K562 (cell line): ENCODE measurements around the gene SRPK3. TPM values are rescaled to one million over a fixed set of nuclear protein-coding genes. Genes with fewer than 3 reads are reported as not detected.

ENCODE experiments used
- ATAC-seq: fragments of 200-7000 bp; cut with Tn5 transposase; 3 replicates; pipeline ENCODE4 v1.9.1; 2020; ENCODE audit warnings: moderate library complexity
- BruUV-seq: library from RNA; stranded (reverse); fragments of 400-500 nt; replicated peaks from 2 replicates; lab custom pipeline; 2021; lab: Mats Ljungman, UMichigan
- CTCF ChIA-PET: fragments of 300-600 bp; formaldehyde crosslinking; extraction: SDS; loops from one replicate; lab custom pipeline; 2021; ENCODE audit warnings: low intra/inter-chr PET ratio; lab: Yijun Ruan, JAX
- POLR2A ChIA-PET: fragments of 300-600, 350-650 bp; sonication (Branson Sonifier 250); formaldehyde crosslinking; extraction: SDS; loops from one replicate; lab custom pipeline; 2021; ENCODE audit warnings: antibody characterized with exemption, inconsistent platforms; lab: Yijun Ruan, JAX
- DNase-seq, 4 experiments: peaks; one replicate each; pipeline versions ENCODE4 v3.0.0 to v3.0.0-alpha.2; 2011 to 2018; ENCODE audit warnings: low spot score in 3 of 4, mixed read lengths in 3 of 4; ENCODE audit errors: extremely low read depth in 1 of 4
- FAIRE-seq: peaks from 2 replicates; lab custom pipeline; 2011; peaks lifted over from hg19 to GRCh38; lab: Jason Lieb, UNC
- H2AFZ ChIP-seq: 2 replicates; pipeline ENCODE4 v1.6.0; 2011; ENCODE audit warnings: low read depth, low read length, control low read depth, inconsistent platforms
- H3K27ac ChIP-seq: fragments of 200-600 bp; 3 replicates; pipeline ENCODE4 v1.8.0; 2011; ENCODE audit warnings: low read depth, mild to moderate bottlenecking, control low read depth, inconsistent platforms, low read length, moderate library complexity, mixed read lengths; ENCODE audit errors: extremely low read depth
- H3K27me3 ChIP-seq, 2 experiments: fragments of 300-600 bp in 1 of 2; 2 replicates in 1 of 2; 3 replicates in 1 of 2; pipeline versions ENCODE4 v1.6.0 to v1.8.0; 2011; ENCODE audit warnings: inconsistent platforms in 2 of 2, low read length in 2 of 2, mild to moderate bottlenecking in 1 of 2, mixed read lengths in 1 of 2, moderate library complexity in 1 of 2; ENCODE audit not compliant: control insufficient read depth in 2 of 2, insufficient read depth in 2 of 2
- H3K36me3 ChIP-seq: fragments of 300-600 bp; 3 replicates; pipeline ENCODE4 v1.8.0; 2011; ENCODE audit warnings: mild to moderate bottlenecking, low read length, inconsistent platforms; ENCODE audit not compliant: control insufficient read depth, insufficient read depth
- H3K4me1 ChIP-seq, 2 experiments: fragments of 200-600 bp in 1 of 2; replicated peaks in 1 of 2; 2 replicates in 1 of 2; 3 replicates in 1 of 2; pipeline versions ENCODE4 v1.5.1 to v1.8.0; 2011; ENCODE audit warnings: inconsistent platforms in 2 of 2, low read length in 2 of 2, mild to moderate bottlenecking in 1 of 2, mixed read lengths in 1 of 2, moderate library complexity in 1 of 2; ENCODE audit not compliant: control insufficient read depth in 2 of 2, insufficient read depth in 2 of 2
- H3K4me2 ChIP-seq: 2 replicates; pipeline ENCODE4 v1.6.1; 2011; ENCODE audit warnings: low read length, control low read depth, inconsistent platforms, mixed read lengths; ENCODE audit not compliant: insufficient read depth
- H3K4me3 ChIP-seq: fragments of 200-600 bp; sonication (generic), shearing (Covaris generic); 2 replicates; pipeline ENCODE4 v1.5.1; 2016; ENCODE audit warnings: control low read depth, inconsistent platforms
- H3K79me2 ChIP-seq: fragments of 200-600 bp; 3 replicates; pipeline ENCODE4 v1.8.0; 2011; ENCODE audit warnings: low read length, inconsistent platforms; ENCODE audit not compliant: control insufficient read depth, insufficient read depth
- H3K9ac ChIP-seq, 2 experiments: 2 replicates each; pipeline versions ENCODE4 v1.6.0 to v1.6.1; 2011; ENCODE audit warnings: low read depth in 2 of 2, low read length in 2 of 2, control low read depth in 1 of 2, inconsistent platforms in 1 of 2, mild to moderate bottlenecking in 1 of 2, mixed read lengths in 1 of 2; ENCODE audit not compliant: insufficient read depth in 1 of 2
- H3K9me1 ChIP-seq: one replicate; pipeline ENCODE4 v1.6.0; 2011; ENCODE audit warnings: inconsistent platforms, mild to moderate bottlenecking, low read length, moderate library complexity; ENCODE audit not compliant: control insufficient read depth, insufficient read depth
- H3K9me3 ChIP-seq: replicated peaks from 2 replicates; pipeline ENCODE4 v1.5.1; 2011; ENCODE audit warnings: low read depth, low read length, inconsistent platforms; ENCODE audit not compliant: control insufficient read depth, insufficient read depth
- H4K20me1 ChIP-seq: replicated peaks from 2 replicates; pipeline ENCODE4 v1.6.1; 2011; ENCODE audit warnings: low read length, inconsistent platforms, mixed read lengths; ENCODE audit not compliant: control insufficient read depth, insufficient read depth
- CBFA2T3 ChIP-seq: fragments of 450-650 bp; IDR thresholded peaks from 2 replicates; pipeline ENCODE4 v1.6.1; 2017
- CC2D1A ChIP-seq: fragments of 450-650 bp; IDR thresholded peaks from 2 replicates; pipeline ENCODE4 v1.6.1; 2017; ENCODE audit warnings: mild to moderate bottlenecking
- CSDE1 ChIP-seq, 2 experiments: fragments of 450-650 bp; IDR thresholded peaks; 2 replicates each; pipeline ENCODE4 v1.6.1; 2016; ENCODE audit warnings: mild to moderate bottlenecking in 1 of 2
- E2F3 ChIP-seq: fragments of 250-450 bp; sonication (Bioruptor Pico); IDR thresholded peaks from 2 replicates; pipeline ENCODE4 v1.4.0; 2020; ENCODE audit warnings: mild to moderate bottlenecking
- ELF2 ChIP-seq: fragments of 250-450 bp; sonication (Bioruptor Pico); IDR thresholded peaks from 2 replicates; pipeline ENCODE4 v1.5.0; 2021; ENCODE audit warnings: mild to moderate bottlenecking
- HDGF ChIP-seq: fragments of 450-650 bp; IDR thresholded peaks from 2 replicates; pipeline ENCODE4 v1.6.1; 2016
- HNRNPH1 ChIP-seq: fragments of 200-400 bp; formaldehyde crosslinking; optimal IDR thresholded peaks from 2 replicates; pipeline ENCODE3; 2017; ENCODE audit warnings: low read depth, mild to moderate bottlenecking, low read length, moderate library complexity
- KAT8 ChIP-seq: fragments of 450-650 bp; IDR thresholded peaks from 2 replicates; pipeline ENCODE4 v1.6.1; 2016; ENCODE audit warnings: low read depth, mild to moderate bottlenecking
- MCM7 ChIP-seq, 2 experiments: fragments of 450-650 bp; IDR thresholded peaks; 2 replicates each; pipeline ENCODE4 v1.6.1; 2016 to 2018
- NFATC3 ChIP-seq: fragments of 450-650 bp; IDR thresholded peaks from 2 replicates; pipeline ENCODE4 v1.6.1; 2017; ENCODE audit warnings: mild to moderate bottlenecking
- NR1H2 ChIP-seq: sonication (generic); formaldehyde crosslinking; IDR thresholded peaks from 2 replicates; pipeline ENCODE4 v1.4.0; 2020; ENCODE audit warnings: mild to moderate bottlenecking, missing genetic modification reagents
- NUFIP1 ChIP-seq: fragments of 450-650 bp; IDR thresholded peaks from 2 replicates; pipeline ENCODE4 v1.6.1; 2018; ENCODE audit not compliant: partially characterized antibody
- SRSF7 ChIP-seq: fragments of 200-400 bp; formaldehyde crosslinking; optimal IDR thresholded peaks from 2 replicates; pipeline ENCODE3; 2017; ENCODE audit warnings: mild to moderate bottlenecking, low read depth, low read length
- WHSC1 ChIP-seq: IDR thresholded peaks from one replicate; pipeline ENCODE4 v1.6.1; 2012; ENCODE audit warnings: low read length, control low read depth, inconsistent platforms
- ZHX1 ChIP-seq: fragments of 150-350 bp; conservative IDR thresholded peaks from 2 replicates; pipeline ENCODE4 v1.6.1; 2014; ENCODE audit warnings: low read length
- ZNF354B ChIP-seq: fragments of 250-450 bp; sonication (Bioruptor Pico); IDR thresholded peaks from 2 replicates; pipeline ENCODE4 v1.4.0; 2020
- ZNF57 ChIP-seq: fragments of 450-650 bp; formaldehyde crosslinking; IDR thresholded peaks from 2 replicates; pipeline ENCODE4 v1.4.0; 2020; ENCODE audit warnings: mild to moderate bottlenecking, moderate library complexity
- ZNF589 ChIP-seq: fragments of 200-800 bp; sonication (Bioruptor generic); IDR thresholded peaks from 2 replicates; pipeline ENCODE4 v1.6.1; 2016; ENCODE audit warnings: low read depth, missing genetic modification characterization, missing compliant biosample characterization
- WGBS: fragments of 100-300 bp; shearing (Covaris generic); methylation state at CpG from one replicate; pipeline ENCODE4 v1.1.6; 2016; ENCODE audit warnings: low coverage, mixed read lengths; ENCODE audit not compliant: insufficient coverage; ENCODE audit errors: missing lambda C conversion rate; 5-methylcytosine and 5-hydroxymethylcytosine counted together
- in situ Hi-C: fragments of 300-500 bp; cut with MboI; formaldehyde crosslinking; loops from 4 replicates; pipeline ENCODE4 v1.15.0; 2018; ENCODE audit warnings: inconsistent platforms, mixed read lengths
- intact Hi-C: fragments of 100-400 bp; cut with micrococcal nuclease; formaldehyde crosslinking; loops from 2 replicates; pipeline ENCODE4 v1.14.2; 2022
- polyA plus RNA-seq, 8 experiments: library from polyadenylated mRNA; depleted of rRNA in 4 of 8; stranded (reverse) in 5 of 8; unstranded in 3 of 8; fragments of >200 nt; fragmentation: Nextera tagmentation in 2 of 8; fragmentation: Illumina TruSeq in 1 of 8; extraction: Ambion mirVana in 2 of 8; extraction: Trizol in 1 of 8; gene quantifications; 2 replicates each; pipeline versions ENCODE4 v1.2.1 to v1.2.3, GENCODE V29; 2011 to 2014; ENCODE audit warnings: inconsistent platforms in 1 of 8, missing spikeins in 1 of 8
- total RNA-seq, 7 experiments: library from RNA; depleted of rRNA in 6 of 7; stranded (reverse); fragments of >200 nt in 6 of 7; fragmentation: Illumina TruSeq in 2 of 7; extraction: Trizol in 2 of 7; gene quantifications; 2 replicates each; pipeline versions ENCODE4 v1.2.1 to v1.2.3, GENCODE V29; 2011 to 2021; ENCODE audit warnings: low replicate concordance in 1 of 7

The SRPK3 gene
- total and polyA plus RNA-seq, 9 of the 15 experiments (the other 6 are each of a cell fraction or from before 2014, with no cell fraction given) = 0.01 to 0.09 (median 0.04) TPM; not detected in 2

- intact Hi-C loops (no loop called here), in situ Hi-C loops (no loop called here)
- 33% methylated on average over 31 of the region's 50 CpGs for WGBS
- no peaks in the 10 kb centered on the region for H3K36me3 ChIP-seq
- no peak for ATAC-seq
- FAIRE-seq = no peak
- H3K27me3 ChIP-seq = peaks cover 22 to 65% of the 10 kb centered on the region in 2 experiments; a peak in 4 of 5 replicates
- CTCF ChIA-PET = no interaction called here
- no peak overlapping the region for H2AFZ ChIP-seq
- no TSS peak for BruUV-seq
- no peak overlapping the region for H3K4me3 ChIP-seq
- no peak overlapping the region for H3K27ac ChIP-seq
- H4K20me1 ChIP-seq = 0 out of 2 replicates have a peak, but pooled peaks cover 3% of the 10 kb centered on the region
- H3K9me1 ChIP-seq = no peaks in the 10 kb centered on the region
- H3K4me1 ChIP-seq = peaks cover 0 to 28% of the 10 kb centered on the region in 2 experiments; a peak in 2 of 5 replicates
- H3K79me2 ChIP-seq = no peaks in the 10 kb centered on the region
- no peak for TF ChIP-seq HNRNPH1
- no peak for TF ChIP-seq ZNF589 (CRISPR knock-in tag)
- TF ChIP-seq ZNF354B = no peak
- TF ChIP-seq NUFIP1 = no peak
- no peak for TF ChIP-seq HDGF
- TF ChIP-seq CBFA2T3 = no peak
- TF ChIP-seq NFATC3 = no peak
- TF ChIP-seq ELF2 (CRISPR knock-in tag) = no peak
- TF ChIP-seq KAT8 = no peak
- no peak for TF ChIP-seq ZNF57 (CRISPR knock-in tag)
- no peak for TF ChIP-seq E2F3 (CRISPR knock-in tag)
- TF ChIP-seq NR1H2 (CRISPR knock-in tag) = no peak
- TF ChIP-seq WHSC1 = no peak
- no peak for TF ChIP-seq MCM7 (IDR thresholded peaks at IDR 0.05)
- TF ChIP-seq ZHX1 = no peak
- no peak for TF ChIP-seq SRSF7
- TF ChIP-seq CSDE1 (IDR thresholded peaks at IDR 0.05) = no peak
- no peak for TF ChIP-seq CC2D1A
- H3K4me2 ChIP-seq = no peak overlapping the region
- no peak overlapping the region for H3K9ac ChIP-seq
- H3K9me3 ChIP-seq = no peaks in the 10 kb centered on the region
- POLR2A ChIA-PET = no interaction called here
- DNase-seq = no peak
These were observed 48.1 kb downstream of the SRPK3 start for GRCh38 chrX:153828723-153829548.
